ENCODE measurements around the gene INHBB. TPM values are rescaled to one million over a fixed set of nuclear protein-coding genes. Genes with fewer than 3 reads are reported as not detected.

The INHBB gene
- total RNA-seq, 4 donors from 2014 or later = 21.4 to 69.1 (median 62.1) TPM

- no peak for TF ChIP-seq CTCF (IDR thresholded peaks at IDR 0.05; ENCODE audit: low read depth)
Observed at GRCh38 chr2:120353931-120354330, 8.0 kb downstream of the INHBB start.

GRCh38 chr2:120354467-120354866 is 8.5 kb downstream of the INHBB start:
- TF ChIP-seq CTCF (IDR thresholded peaks at IDR 0.05; ENCODE audit: low read depth) = no peak

GRCh38 chr2:120354935-120355779 is 9.2 kb downstream of the INHBB start:
- no peak for TF ChIP-seq CTCF (IDR thresholded peaks at IDR 0.05; ENCODE audit: low read depth)

GRCh38 chr2:120355780-120356266 is 9.9 kb downstream of the INHBB start:
- no peak for TF ChIP-seq CTCF (IDR thresholded peaks at IDR 0.05; ENCODE audit: low read depth)

- TF ChIP-seq CTCF (IDR thresholded peaks at IDR 0.05; ENCODE audit: low read depth) = no peak
Observed at GRCh38 chr2:120357768-120358167, 11.8 kb downstream of the INHBB start.

- TF ChIP-seq CTCF (IDR thresholded peaks at IDR 0.05; ENCODE audit: low read depth) = no peak
Observed at GRCh38 chr2:120358734-120359465, 13.0 kb downstream of the INHBB start.

- TF ChIP-seq CTCF (IDR thresholded peaks at IDR 0.05; ENCODE audit: low read depth) = no peak
Observed at GRCh38 chr2:120360307-120360855, 14.4 kb downstream of the INHBB start.

All from subcutaneous adipose tissue (tissue), 4 donors.